ENCODE results near the gene BTRC. TPM values are rescaled to one million over a fixed set of nuclear protein-coding genes. Genes with fewer than 3 reads are reported as not detected.
"Not testable (repeated sequence)": the region's sequence is repeated elsewhere in the genome, so short reads cannot be mapped to it uniquely, and the experiment has no call there.

BTRC gene
- total RNA-seq, 1 experiment from 2014 or later, result 29.1 TPM

DNA sequence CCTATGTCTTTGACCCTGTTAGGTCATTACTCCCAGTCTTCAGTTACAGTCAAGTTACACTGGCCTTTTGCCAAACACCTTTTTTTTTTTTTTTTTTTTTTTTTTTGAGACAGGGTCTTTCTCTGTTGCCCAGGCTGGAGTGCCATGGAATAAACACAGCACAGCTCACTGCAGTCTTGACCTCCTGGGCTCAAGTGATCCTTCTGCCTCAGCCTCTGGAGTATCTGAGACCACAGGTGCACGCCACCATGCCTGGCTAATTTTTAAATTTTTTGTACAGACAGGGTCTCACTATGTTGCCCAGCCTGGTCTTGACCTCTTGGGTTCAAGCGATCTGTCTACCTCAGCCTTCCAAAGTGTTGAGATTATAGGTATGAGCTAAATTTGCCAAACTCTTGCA, 35.6 kb downstream of the BTRC start:
- RAD21 ChIA-PET (ENCODE audit: low non-redundant PET in 1 of 2, low total read pairs in 2 of 2, uncharacterized antibody in 2 of 2, unreplicated experiment in 2 of 2); H4K20me1 ChIP-seq (ENCODE audit: insufficient read depth); intact Hi-C loops (cut with micrococcal nuclease); BruUV-seq (replicated peaks); ATAC-seq; H3K27ac ChIP-seq (ENCODE audit: low read depth, low read length); H3K4me3 ChIP-seq (replicated peaks in 1 of 2; ENCODE audit: low read depth in 1 of 2, low read length in 2 of 2); H3K4me2 ChIP-seq (ENCODE audit: low read length); H3K36me3 ChIP-seq (ENCODE audit: control insufficient read depth in 1 of 2, insufficient read depth in 2 of 2, low read length in 2 of 2); H2AFZ ChIP-seq (ENCODE audit: low read depth, low read length, poor library complexity, severe bottlenecking); H3K27me3 ChIP-seq (ENCODE audit: insufficient read depth, low read length); H3K79me2 ChIP-seq (ENCODE audit: insufficient read depth, low read length); DNase-seq (ENCODE audit: low read depth, low spot score); H3K9me2 ChIP-seq (ENCODE audit: insufficient read depth); H3K9ac ChIP-seq (ENCODE audit: low read length); H3K4me1 ChIP-seq (ENCODE audit: control insufficient read depth in 1 of 2, insufficient read depth in 2 of 2, low read length in 2 of 2); H3K9me3 ChIP-seq (ENCODE audit: control insufficient read depth in 1 of 2, insufficient read depth in 1 of 2, low read depth in 1 of 2, low read length in 2 of 2): not testable (repeated sequence)
- ChIA-PET CTCF (interaction anchor here (2.4 kb wide), 1 partner anchor 77 kb away, joined by 8 read pairs; no protein-coding TSS in a partner anchor), POLR2A (interaction anchor here (0.7 kb wide), 1 partner anchor 18 kb away, joined by 4 read pairs; no protein-coding TSS in a partner anchor)

DNA sequence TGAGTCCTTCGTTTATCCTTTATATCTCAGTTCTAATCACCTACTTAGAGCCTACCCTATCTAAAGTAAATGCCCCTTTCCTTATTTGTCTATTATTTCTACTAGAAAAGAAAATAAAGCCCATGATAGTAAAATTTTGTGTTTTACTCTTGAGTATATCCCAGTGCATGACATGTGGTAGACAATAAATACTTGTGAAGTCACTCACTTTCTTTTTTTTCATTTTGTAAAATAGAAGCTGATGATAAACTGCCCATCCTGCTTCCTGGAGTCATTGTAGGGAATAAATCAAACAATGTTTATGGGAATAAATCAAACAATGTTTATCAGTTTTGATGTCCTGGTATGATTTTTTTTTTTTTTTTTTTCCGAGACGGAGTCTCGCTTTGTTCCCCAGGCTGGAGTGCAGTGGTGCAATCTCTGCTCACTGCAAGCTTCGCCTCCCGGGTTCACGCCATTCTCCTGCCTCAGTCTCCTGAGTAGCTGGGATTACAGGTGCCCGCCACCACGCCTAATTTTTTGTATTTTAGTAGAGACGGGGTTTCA, 36.1 kb downstream of the BTRC start:
- no peaks in the 10 kb centered on the region for H3K36me3 ChIP-seq (ENCODE audit: control insufficient read depth in 1 of 2, insufficient read depth in 2 of 2, low read length in 2 of 2)
- ChIA-PET RAD21 (ENCODE audit: low non-redundant PET in 1 of 2, low total read pairs in 2 of 2, uncharacterized antibody in 2 of 2, unreplicated experiment in 2 of 2) (no interaction called here), POLR2A (no interaction called here), CTCF (no interaction called here)
- no peak overlapping the region for H2AFZ ChIP-seq (ENCODE audit: low read depth, low read length, poor library complexity, severe bottlenecking)
- H3K27me3 ChIP-seq (ENCODE audit: insufficient read depth, low read length), result no peaks in the 10 kb centered on the region
- H3K4me3 ChIP-seq (replicated peaks in 1 of 2; ENCODE audit: low read depth in 1 of 2, low read length in 2 of 2), result no peak overlapping the region
- no peak for DNase-seq (ENCODE audit: low read depth, low spot score)
- H3K9me2 ChIP-seq (ENCODE audit: insufficient read depth), result no peaks in the 10 kb centered on the region
- ATAC-seq, result no peak
- no peak overlapping the region for H3K4me2 ChIP-seq (ENCODE audit: low read length)
- no peak overlapping the region for H3K9ac ChIP-seq (ENCODE audit: low read length)
- no peak overlapping the region for H3K27ac ChIP-seq (ENCODE audit: low read depth, low read length)
- no peaks in the 10 kb centered on the region for H3K9me3 ChIP-seq (ENCODE audit: control insufficient read depth in 1 of 2, insufficient read depth in 1 of 2, low read depth in 1 of 2, low read length in 2 of 2)
- TF ChIP-seq SP1 (IDR thresholded peaks at IDR 0.05; ENCODE audit: low read depth) (no peak), EZH2phosphoT487 (IDR thresholded peaks at IDR 0.05; ENCODE audit: borderline replicate concordance) (no peak), MAX (IDR thresholded peaks at IDR 0.05) (no peak), SRF (IDR thresholded peaks at IDR 0.05; ENCODE audit: low read depth) (no peak), JUND (IDR thresholded peaks at IDR 0.05) (no peak), RAD21 (IDR thresholded peaks at IDR 0.05; ENCODE audit: low read depth) (no peak), EZH2 (IDR thresholded peaks at IDR 0.05) (no peak), EGR1 (IDR thresholded peaks at IDR 0.05; ENCODE audit: low read depth) (no peak), ZNF274 (IDR thresholded peaks at IDR 0.05; ENCODE audit: low read depth, low read length) (no peak), YY1 (IDR thresholded peaks at IDR 0.05; ENCODE audit: extremely low read depth, insufficient replicate concordance, low read depth, low read length) (no peak), FOSL1 (IDR thresholded peaks at IDR 0.05; ENCODE audit: low read depth) (no peak), SIN3A (IDR thresholded peaks at IDR 0.05; ENCODE audit: low read depth) (no peak), TCF7L2 (IDR thresholded peaks at IDR 0.05; ENCODE audit: borderline replicate concordance, extremely low read depth, insufficient read depth, insufficient read length) (no peak), CBX3 (IDR thresholded peaks at IDR 0.05; ENCODE audit: low read depth) (no peak), POLR2A (IDR thresholded peaks at IDR 0.05; ENCODE audit: borderline replicate concordance, extremely low read depth, insufficient read depth, insufficient read length) (no peak)
- TF ChIP-seq, protein P1, sequence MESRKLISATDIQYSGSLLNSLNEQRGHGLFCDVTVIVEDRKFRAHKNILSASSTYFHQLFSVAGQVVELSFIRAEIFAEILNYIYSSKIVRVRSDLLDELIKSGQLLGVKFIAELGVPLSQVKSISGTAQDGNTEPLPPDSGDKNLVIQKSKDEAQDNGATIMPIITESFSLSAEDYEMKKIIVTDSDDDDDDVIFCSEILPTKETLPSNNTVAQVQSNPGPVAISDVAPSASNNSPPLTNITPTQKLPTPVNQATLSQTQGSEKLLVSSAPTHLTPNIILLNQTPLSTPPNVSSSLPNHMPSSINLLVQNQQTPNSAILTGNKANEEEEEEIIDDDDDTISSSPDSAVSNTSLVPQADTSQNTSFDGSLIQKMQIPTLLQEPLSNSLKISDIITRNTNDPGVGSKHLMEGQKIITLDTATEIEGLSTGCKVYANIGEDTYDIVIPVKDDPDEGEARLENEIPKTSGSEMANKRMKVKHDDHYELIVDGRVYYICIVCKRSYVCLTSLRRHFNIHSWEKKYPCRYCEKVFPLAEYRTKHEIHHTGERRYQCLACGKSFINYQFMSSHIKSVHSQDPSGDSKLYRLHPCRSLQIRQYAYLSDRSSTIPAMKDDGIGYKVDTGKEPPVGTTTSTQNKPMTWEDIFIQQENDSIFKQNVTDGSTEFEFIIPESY (IDR thresholded peaks at IDR 0.05; ENCODE audit: extremely low read depth, insufficient replicate concordance, low read length), result no peak
- TF ChIP-seq, protein P2, sequence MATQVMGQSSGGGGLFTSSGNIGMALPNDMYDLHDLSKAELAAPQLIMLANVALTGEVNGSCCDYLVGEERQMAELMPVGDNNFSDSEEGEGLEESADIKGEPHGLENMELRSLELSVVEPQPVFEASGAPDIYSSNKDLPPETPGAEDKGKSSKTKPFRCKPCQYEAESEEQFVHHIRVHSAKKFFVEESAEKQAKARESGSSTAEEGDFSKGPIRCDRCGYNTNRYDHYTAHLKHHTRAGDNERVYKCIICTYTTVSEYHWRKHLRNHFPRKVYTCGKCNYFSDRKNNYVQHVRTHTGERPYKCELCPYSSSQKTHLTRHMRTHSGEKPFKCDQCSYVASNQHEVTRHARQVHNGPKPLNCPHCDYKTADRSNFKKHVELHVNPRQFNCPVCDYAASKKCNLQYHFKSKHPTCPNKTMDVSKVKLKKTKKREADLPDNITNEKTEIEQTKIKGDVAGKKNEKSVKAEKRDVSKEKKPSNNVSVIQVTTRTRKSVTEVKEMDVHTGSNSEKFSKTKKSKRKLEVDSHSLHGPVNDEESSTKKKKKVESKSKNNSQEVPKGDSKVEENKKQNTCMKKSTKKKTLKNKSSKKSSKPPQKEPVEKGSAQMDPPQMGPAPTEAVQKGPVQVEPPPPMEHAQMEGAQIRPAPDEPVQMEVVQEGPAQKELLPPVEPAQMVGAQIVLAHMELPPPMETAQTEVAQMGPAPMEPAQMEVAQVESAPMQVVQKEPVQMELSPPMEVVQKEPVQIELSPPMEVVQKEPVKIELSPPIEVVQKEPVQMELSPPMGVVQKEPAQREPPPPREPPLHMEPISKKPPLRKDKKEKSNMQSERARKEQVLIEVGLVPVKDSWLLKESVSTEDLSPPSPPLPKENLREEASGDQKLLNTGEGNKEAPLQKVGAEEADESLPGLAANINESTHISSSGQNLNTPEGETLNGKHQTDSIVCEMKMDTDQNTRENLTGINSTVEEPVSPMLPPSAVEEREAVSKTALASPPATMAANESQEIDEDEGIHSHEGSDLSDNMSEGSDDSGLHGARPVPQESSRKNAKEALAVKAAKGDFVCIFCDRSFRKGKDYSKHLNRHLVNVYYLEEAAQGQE (IDR thresholded peaks at IDR 0.05; ENCODE audit: low read depth), result no peak
- no TSS peak for BruUV-seq (replicated peaks)
- 0 out of 2 replicates have a peak, but pooled peaks cover 4% of the 10 kb centered on the region for H3K79me2 ChIP-seq (ENCODE audit: insufficient read depth, low read length)
- intact Hi-C loops (cut with micrococcal nuclease), result no loop called here
- H3K4me1 ChIP-seq (ENCODE audit: control insufficient read depth in 1 of 2, insufficient read depth in 2 of 2, low read length in 2 of 2), result no peaks in the 10 kb centered on the region
- H4K20me1 ChIP-seq (ENCODE audit: insufficient read depth), result no peaks in the 10 kb centered on the region

Measured in HCT116 (cell line).